Measurements from ENCODE around the gene SLC45A3. TPM values are rescaled to one million over a fixed set of nuclear protein-coding genes. Genes with fewer than 3 reads are reported as not detected.

SLC45A3 gene
- total RNA-seq, 1 donor from 2014 or later: 0.25 TPM

DNA sequence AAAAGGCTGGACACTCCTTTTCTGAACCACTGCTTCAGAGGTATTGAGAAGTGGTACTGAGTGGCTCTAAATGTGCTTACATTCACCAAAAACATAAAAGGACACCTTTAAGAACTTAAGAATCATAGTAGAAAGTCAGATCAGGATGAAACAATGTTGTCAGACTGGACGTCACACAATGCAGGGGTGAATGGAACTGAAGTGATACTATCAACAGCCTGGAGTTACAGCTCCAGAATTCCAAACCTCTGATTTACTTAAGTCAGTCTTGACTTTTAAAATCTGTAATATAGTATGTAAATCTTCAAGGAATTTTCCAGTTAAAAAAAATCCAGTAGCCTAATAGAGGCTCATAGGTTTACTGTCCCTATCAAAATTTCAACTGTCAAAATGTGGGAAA lies 67.8 kb downstream of the SLC45A3 start:
- peaks cover 0 to 38% of the 10 kb centered on the region in 2 donors for H3K36me3 ChIP-seq

DNA sequence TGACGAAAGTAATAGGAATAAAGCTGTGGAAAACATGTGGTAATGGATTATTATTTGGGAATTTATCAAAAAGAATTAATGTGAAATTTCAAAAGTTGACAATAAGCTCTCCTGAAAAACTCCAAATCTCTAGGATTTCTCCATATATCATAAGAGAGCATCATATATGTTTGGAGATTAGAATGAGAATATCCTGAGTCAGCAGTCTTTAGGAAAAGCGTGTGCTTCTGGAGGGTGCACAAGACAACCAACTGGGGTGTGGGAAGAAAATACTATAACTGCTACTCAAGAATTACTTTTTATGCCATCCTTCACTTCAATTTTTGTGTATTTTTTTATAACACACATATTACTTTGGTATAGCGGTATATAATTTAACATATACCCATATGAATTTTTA lies 68.2 kb downstream of the SLC45A3 start:
- H3K36me3 ChIP-seq: peaks cover 0 to 35% of the 10 kb centered on the region in 2 donors
- TF ChIP-seq, protein P1, sequence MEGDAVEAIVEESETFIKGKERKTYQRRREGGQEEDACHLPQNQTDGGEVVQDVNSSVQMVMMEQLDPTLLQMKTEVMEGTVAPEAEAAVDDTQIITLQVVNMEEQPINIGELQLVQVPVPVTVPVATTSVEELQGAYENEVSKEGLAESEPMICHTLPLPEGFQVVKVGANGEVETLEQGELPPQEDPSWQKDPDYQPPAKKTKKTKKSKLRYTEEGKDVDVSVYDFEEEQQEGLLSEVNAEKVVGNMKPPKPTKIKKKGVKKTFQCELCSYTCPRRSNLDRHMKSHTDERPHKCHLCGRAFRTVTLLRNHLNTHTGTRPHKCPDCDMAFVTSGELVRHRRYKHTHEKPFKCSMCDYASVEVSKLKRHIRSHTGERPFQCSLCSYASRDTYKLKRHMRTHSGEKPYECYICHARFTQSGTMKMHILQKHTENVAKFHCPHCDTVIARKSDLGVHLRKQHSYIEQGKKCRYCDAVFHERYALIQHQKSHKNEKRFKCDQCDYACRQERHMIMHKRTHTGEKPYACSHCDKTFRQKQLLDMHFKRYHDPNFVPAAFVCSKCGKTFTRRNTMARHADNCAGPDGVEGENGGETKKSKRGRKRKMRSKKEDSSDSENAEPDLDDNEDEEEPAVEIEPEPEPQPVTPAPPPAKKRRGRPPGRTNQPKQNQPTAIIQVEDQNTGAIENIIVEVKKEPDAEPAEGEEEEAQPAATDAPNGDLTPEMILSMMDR (IDR thresholded peaks at IDR 0.05): no peak
- TF ChIP-seq POLR2A (IDR thresholded peaks at IDR 0.05) (no peak), POLR2AphosphoS5 (IDR thresholded peaks at IDR 0.05; ENCODE audit: insufficient read depth in 1 of 2, low read depth in 1 of 2) (no peak)
- no peak overlapping the region for H3K4me3 ChIP-seq
- intact Hi-C loops (cut with DNase I): no loop called here
- H3K9me3 ChIP-seq: no peaks in the 10 kb centered on the region
- H3K27me3 ChIP-seq: no peaks in the 10 kb centered on the region
- no peak for DNase-seq (ENCODE audit: extremely low spot score in 2 of 2)
- H3K27ac ChIP-seq: no peak overlapping the region
- peaks cover 26% of the 10 kb centered on the region for H3K4me1 ChIP-seq

More for the DNA sequence above, 67.8 kb downstream of the SLC45A3 start:
- TF ChIP-seq POLR2A (IDR thresholded peaks at IDR 0.05): no peak
- no peak for TF ChIP-seq POLR2AphosphoS5 (IDR thresholded peaks at IDR 0.05; ENCODE audit: insufficient read depth in 1 of 2, low read depth in 1 of 2)
- TF ChIP-seq, protein P1 (IDR thresholded peaks at IDR 0.05): no peak
- Histone ChIP-seq H3K4me1 (peaks cover 26% of the 10 kb centered on the region), H3K9me3 (no peaks in the 10 kb centered on the region), H3K27ac (no peak overlapping the region), H3K4me3 (no peak overlapping the region), H3K27me3 (no peaks in the 10 kb centered on the region)
- no peak for DNase-seq (ENCODE audit: extremely low spot score in 2 of 2)
- intact Hi-C loops (cut with DNase I): no loop called here

DNA sequence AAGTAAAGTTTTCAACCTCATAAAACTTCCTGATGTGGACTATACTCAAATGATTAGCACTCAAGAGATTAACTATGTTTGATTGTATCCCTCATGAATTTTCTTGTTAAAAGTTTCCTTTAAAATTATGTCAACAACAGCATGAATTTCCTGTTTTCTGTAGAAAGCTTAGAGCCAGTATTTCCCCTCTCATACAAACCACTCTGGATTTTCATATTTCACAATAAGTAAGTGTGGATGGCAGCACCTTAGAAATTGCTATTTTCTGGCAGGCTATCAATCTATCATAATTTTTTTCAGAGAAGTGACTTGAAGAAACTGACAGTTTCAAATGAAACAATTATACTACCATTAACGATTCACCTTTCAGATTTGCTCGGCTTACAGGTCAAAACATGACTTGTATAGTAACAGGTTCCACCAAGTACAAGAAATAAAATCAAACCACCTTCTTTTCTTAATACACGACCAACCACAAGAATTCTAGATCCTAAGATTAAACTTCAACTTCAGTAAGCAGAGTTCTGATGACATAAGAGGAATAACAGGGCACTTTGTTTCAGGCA lies 69.3 kb downstream of the SLC45A3 start:
- H3K27ac ChIP-seq: peak overlapping the region; percentile 52
- no peaks in the 10 kb centered on the region for H3K9me3 ChIP-seq
- no peak for DNase-seq (ENCODE audit: extremely low spot score in 2 of 2)
- H3K27me3 ChIP-seq: no peaks in the 10 kb centered on the region
- H3K36me3 ChIP-seq: peaks cover 0 to 27% of the 10 kb centered on the region in 2 donors
- H3K4me3 ChIP-seq: no peak overlapping the region
- TF ChIP-seq, protein P1 (IDR thresholded peaks at IDR 0.05): no peak
- peak in 1 of 2 donors; percentile 32 for TF ChIP-seq POLR2AphosphoS5 (IDR thresholded peaks at IDR 0.05; ENCODE audit: insufficient read depth in 1 of 2, low read depth in 1 of 2)
- intact Hi-C loops (cut with DNase I): no loop called here
- peaks cover 26% of the 10 kb centered on the region for H3K4me1 ChIP-seq

DNA sequence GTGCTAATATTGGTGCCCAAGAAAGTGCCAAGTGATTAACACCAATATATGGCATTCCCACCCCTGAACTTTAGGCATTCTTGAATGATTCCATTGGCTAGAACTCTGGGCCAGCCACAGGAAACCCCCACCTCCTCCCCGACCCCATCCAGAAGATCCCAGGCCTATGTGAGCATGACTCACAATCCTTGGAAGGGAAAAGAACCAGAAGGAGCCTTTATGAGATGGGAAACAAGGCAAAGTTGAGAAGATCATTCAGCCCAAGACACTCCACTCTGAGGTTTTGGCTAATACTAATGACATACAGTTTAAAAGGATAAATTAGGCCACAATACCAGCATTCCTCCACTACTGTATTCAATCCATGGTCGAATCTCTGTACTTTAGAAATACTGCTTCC lies 70.3 kb downstream of the SLC45A3 start:
- intact Hi-C loops (cut with DNase I): no loop called here
- Histone ChIP-seq H3K9me3 (no peaks in the 10 kb centered on the region), H3K27ac (peak overlapping the region; percentile 52), H3K27me3 (no peaks in the 10 kb centered on the region), H3K36me3 (peaks cover 0 to 17% of the 10 kb centered on the region in 2 donors), H3K4me3 (no peak overlapping the region), H3K4me1 (peaks cover 26% of the 10 kb centered on the region)
- DNase-seq (ENCODE audit: extremely low spot score in 2 of 2): no peak
- TF ChIP-seq POLR2A (IDR thresholded peaks at IDR 0.05) (no peak), POLR2AphosphoS5 (IDR thresholded peaks at IDR 0.05; ENCODE audit: insufficient read depth in 1 of 2, low read depth in 1 of 2) (no peak)
- TF ChIP-seq, protein P1 (IDR thresholded peaks at IDR 0.05): no peak

Small RNAs within 50 kb of the gene (small RNA-seq; reads per million reads assigned to genes)
- not detected for gene RF00017

Other genes with a start within 250 kb of the SLC45A3 start
- gene BLACAT1, start 224.5 kb downstream of the SLC45A3 start, total RNA-seq: 0.98 TPM
- gene CDK18, start 175.8 kb downstream of the SLC45A3 start, total RNA-seq: 27.0 TPM
- 24.1 TPM for gene ELK4, start 48.5 kb downstream of the SLC45A3 start, total RNA-seq
- gene NUCKS1, start 69.7 kb upstream of the SLC45A3 start, total RNA-seq: 57.2 TPM
- 7.9 TPM for gene RAB29, start 95.0 kb upstream of the SLC45A3 start, total RNA-seq
- gene SLC41A1, start 132.7 kb upstream of the SLC45A3 start, total RNA-seq: 17.7 TPM
- not detected for gene PM20D1, start 169.6 kb upstream of the SLC45A3 start, total RNA-seq